BJ (cell line): ENCODE results near the gene DRAXIN. TPM values are rescaled to one million over a fixed set of nuclear protein-coding genes. Genes with fewer than 3 reads are reported as not detected.

Experiments
- CTCF ChIA-PET: fragments of 350-600 bp; formaldehyde crosslinking; extraction: SDS; loops from one replicate; lab custom pipeline; 2021; ENCODE audit warnings: antibody characterized with exemption, inconsistent platforms; lab: Yijun Ruan, JAX
- POLR2A ChIA-PET: fragments of 300-600 bp; sonication (Branson Sonifier 250); formaldehyde crosslinking; extraction: SDS; loops from one replicate; lab custom pipeline; 2021; ENCODE audit warnings: antibody characterized with exemption; lab: Charles Lee
- DNase-seq: peaks from one replicate; pipeline ENCODE4 v3.0.0-alpha.2; 2011; ENCODE audit warnings: low read depth
- H3K27me3 ChIP-seq: 2 replicates; pipeline ENCODE4 v1.6.0; 2011; ENCODE audit warnings: low read length; ENCODE audit not compliant: control insufficient read depth, insufficient read depth
- H3K36me3 ChIP-seq: 2 replicates; pipeline ENCODE4 v1.5.1; 2011; ENCODE audit warnings: low read length; ENCODE audit not compliant: control insufficient read depth, insufficient read depth
- H3K4me3 ChIP-seq: 2 replicates; pipeline ENCODE4 v1.5.1; 2011; ENCODE audit warnings: low read depth, mild to moderate bottlenecking, control low read depth, low read length
- CTCF ChIP-seq: IDR thresholded peaks from 2 replicates; pipeline ENCODE4 v1.5.1; 2011; ENCODE audit warnings: low read depth, mild to moderate bottlenecking, control low read depth, inconsistent platforms, low read length, moderate library complexity; ENCODE audit not compliant: insufficient read depth
- polyA plus RNA-seq: library from polyadenylated mRNA; depleted of rRNA; stranded (reverse); fragments of >200 nt; gene quantifications from 2 replicates; pipeline ENCODE4 v1.2.3, GENCODE V29; 2011

Gene DRAXIN
- polyA plus RNA-seq, 1 experiment, result 0.01 TPM

GRCh38 chr1:11649237-11649623 lies 42.3 kb upstream of the DRAXIN start:
- Histone ChIP-seq H3K27me3 (peaks cover 6% of the 10 kb centered on the region), H3K4me3 (no peak overlapping the region), H3K36me3 (no peaks in the 10 kb centered on the region)
- no peak for TF ChIP-seq CTCF
- DNase-seq, result no peak
- CTCF ChIA-PET, result interaction anchor here (1.2 to 11.6 kb wide), 8 partner anchors 9 to 612 kb away, joined by 5 to 192 read pairs (median 10); partner anchors contain the start of gene FBXO6
- POLR2A ChIA-PET, result no interaction called here

- TF ChIP-seq CTCF, result no peak
- no peaks in the 10 kb centered on the region for H3K36me3 ChIP-seq
- peaks cover 6% of the 10 kb centered on the region for H3K27me3 ChIP-seq
- H3K4me3 ChIP-seq, result no peak overlapping the region
- DNase-seq, result no peak
- CTCF ChIA-PET, result interaction anchor here (0.6 to 11.6 kb wide), 18 partner anchors 8 to 613 kb away, joined by 3 to 192 read pairs (median 5); partner anchors contain the start of gene FBXO6
- POLR2A ChIA-PET, result no interaction called here
Observed at GRCh38 chr1:11649624-11650330, 41.7 kb upstream of the DRAXIN start.

GRCh38 chr1:11650331-11650991 lies 41.0 kb upstream of the DRAXIN start:
- ChIA-PET POLR2A (no interaction called here), CTCF (interaction anchor here (0.6 to 11.6 kb wide), 17 partner anchors 9 to 614 kb away, joined by 3 to 192 read pairs (median 5); partner anchors contain the start of gene FBXO6)
- H3K4me3 ChIP-seq, result no peak overlapping the region
- no peaks in the 10 kb centered on the region for H3K36me3 ChIP-seq
- TF ChIP-seq CTCF, result peak; percentile 61
- no peak for DNase-seq
- peaks cover 6% of the 10 kb centered on the region for H3K27me3 ChIP-seq

- no peak for DNase-seq
- no peaks in the 10 kb centered on the region for H3K36me3 ChIP-seq
- ChIA-PET POLR2A (no interaction called here), CTCF (interaction anchor here (0.9 to 11.6 kb wide), 12 partner anchors 9 to 614 kb away, joined by 3 to 192 read pairs (median 6); partner anchors contain the start of gene FBXO6)
- H3K27me3 ChIP-seq, result peaks cover 6% of the 10 kb centered on the region
- no peak overlapping the region for H3K4me3 ChIP-seq
- TF ChIP-seq CTCF, result no peak
Observed at GRCh38 chr1:11651017-11651416, 40.5 kb upstream of the DRAXIN start.

- Histone ChIP-seq H3K36me3 (peaks cover 2% of the 10 kb centered on the region; the same call in 1 of the 2 replicates), H3K4me3 (no peak overlapping the region), H3K27me3 (0 out of 2 replicates have a peak, but pooled peaks cover 4% of the 10 kb centered on the region)
- ChIA-PET POLR2A (no interaction called here), CTCF (interaction anchor here (0.9 to 2.8 kb wide), 8 partner anchors 10 to 616 kb away, joined by 3 to 18 read pairs (median 4); partner anchors contain the start of gene FBXO6)
- DNase-seq, result no peak
- TF ChIP-seq CTCF, result no peak
Observed at GRCh38 chr1:11652203-11652780, 39.2 kb upstream of the DRAXIN start.
